HL-60 (cell line): ENCODE measurements around the gene UPK1B.
"Not testable (repeated sequence)": the region's sequence is repeated elsewhere in the genome, so short reads cannot be mapped to it uniquely, and the experiment has no call there.

Experiments used
- DNase-seq, 2 experiments: peaks; one replicate each; pipeline ENCODE4 v3.0.0-alpha.2; 2010 to 2020; ENCODE audit warnings: low read depth in 1 of 2, low spot score in 1 of 2
- H3K27ac ChIP-seq: fragments of 250-450 bp; sonication (Bioruptor Pico); replicated peaks from 2 replicates; pipeline ENCODE4 v1.5.1; 2020; ENCODE audit warnings: mild to moderate bottlenecking, moderate library complexity
- H3K27me3 ChIP-seq: fragments of 250-450 bp; sonication (Bioruptor Pico); 2 replicates; pipeline ENCODE4 v1.5.1; 2021; ENCODE audit warnings: mild to moderate bottlenecking, moderate library complexity; ENCODE audit not compliant: insufficient read depth, poor library complexity, severe bottlenecking
- H3K4me3 ChIP-seq: replicated peaks from 2 replicates; pipeline ENCODE4 v1.5.1; 2011; ENCODE audit warnings: mild to moderate bottlenecking, control low read depth, low read length; ENCODE audit not compliant: insufficient read depth
- GABPA ChIP-seq: IDR thresholded peaks from 2 replicates; pipeline ENCODE4 v1.6.1; 2012; ENCODE audit warnings: low read depth
- POLR2AphosphoS5 ChIP-seq: IDR thresholded peaks from 2 replicates; pipeline ENCODE4 v1.6.1; 2012; ENCODE audit warnings: low read depth
- REST ChIP-seq: IDR thresholded peaks from 2 replicates; pipeline ENCODE4 v1.6.1; 2012; ENCODE audit warnings: low read depth; ENCODE audit not compliant: insufficient replicate concordance
- SPI1 ChIP-seq: IDR thresholded peaks from 2 replicates; pipeline ENCODE4 v1.6.1; 2012; ENCODE audit warnings: low read depth, mild to moderate bottlenecking, borderline replicate concordance
- TF ChIP-seq, protein P1 (sequence below): IDR thresholded peaks from one replicate; pipeline ENCODE4 v1.5.1; 2011; ENCODE audit warnings: low read length, control low read depth, inconsistent platforms; ENCODE audit not compliant: insufficient read depth

UPK1B gene

GRCh38 chr3:119240591-119241434, 67.4 kb downstream of the UPK1B start, which contains the start of gene B4GALT4:
Gene B4GALT4, minus strand, starts transcription at chr3:119240878. Its CDS starts 10,779 bp downstream, at chr3:119230099.
- H3K27me3 ChIP-seq = no peaks in the 10 kb centered on the region
- DNase-seq = peak; percentile 39 to 79
- H3K27ac ChIP-seq = peak within 1 kb of the TSS; percentile 59
- TF ChIP-seq GABPA = no peak
- no peak for TF ChIP-seq POLR2AphosphoS5
- TF ChIP-seq SPI1 = no peak
- TF ChIP-seq, protein P1, sequence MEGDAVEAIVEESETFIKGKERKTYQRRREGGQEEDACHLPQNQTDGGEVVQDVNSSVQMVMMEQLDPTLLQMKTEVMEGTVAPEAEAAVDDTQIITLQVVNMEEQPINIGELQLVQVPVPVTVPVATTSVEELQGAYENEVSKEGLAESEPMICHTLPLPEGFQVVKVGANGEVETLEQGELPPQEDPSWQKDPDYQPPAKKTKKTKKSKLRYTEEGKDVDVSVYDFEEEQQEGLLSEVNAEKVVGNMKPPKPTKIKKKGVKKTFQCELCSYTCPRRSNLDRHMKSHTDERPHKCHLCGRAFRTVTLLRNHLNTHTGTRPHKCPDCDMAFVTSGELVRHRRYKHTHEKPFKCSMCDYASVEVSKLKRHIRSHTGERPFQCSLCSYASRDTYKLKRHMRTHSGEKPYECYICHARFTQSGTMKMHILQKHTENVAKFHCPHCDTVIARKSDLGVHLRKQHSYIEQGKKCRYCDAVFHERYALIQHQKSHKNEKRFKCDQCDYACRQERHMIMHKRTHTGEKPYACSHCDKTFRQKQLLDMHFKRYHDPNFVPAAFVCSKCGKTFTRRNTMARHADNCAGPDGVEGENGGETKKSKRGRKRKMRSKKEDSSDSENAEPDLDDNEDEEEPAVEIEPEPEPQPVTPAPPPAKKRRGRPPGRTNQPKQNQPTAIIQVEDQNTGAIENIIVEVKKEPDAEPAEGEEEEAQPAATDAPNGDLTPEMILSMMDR = no peak
- TF ChIP-seq REST = no peak
- peak within 1 kb of the TSS; percentile 65 for H3K4me3 ChIP-seq

- H3K27ac ChIP-seq, H3K4me3 ChIP-seq, H3K27me3 ChIP-seq, DNase-seq: not testable (repeated sequence)
These were observed 69.1 kb downstream of the UPK1B start for GRCh38 chr3:119242387-119243057.

DNA sequence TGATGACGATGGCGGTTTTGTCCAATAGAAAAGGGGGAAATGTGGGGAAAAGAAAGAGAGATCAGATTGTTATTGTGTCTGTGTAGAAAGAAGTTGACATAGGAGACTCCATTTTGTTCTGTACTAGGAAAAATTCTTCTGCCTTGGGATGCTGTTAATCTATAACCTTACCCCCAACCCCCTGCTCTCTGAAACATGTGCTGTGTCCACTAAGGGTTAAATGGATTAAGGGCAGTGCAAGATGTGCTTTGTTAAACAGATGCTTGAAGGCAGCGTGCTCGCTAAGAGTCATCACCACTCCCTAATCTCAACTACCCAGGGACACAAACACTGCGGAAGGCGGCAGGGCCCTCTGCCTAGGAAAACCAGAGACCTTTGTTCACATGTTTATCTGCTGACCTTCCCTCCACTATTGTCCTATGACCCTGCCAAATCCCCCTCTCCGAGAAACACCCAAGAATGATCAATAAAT, 69.7 kb downstream of the UPK1B start:
- not testable (repeated sequence) for H3K27ac ChIP-seq, H3K4me3 ChIP-seq, H3K27me3 ChIP-seq, DNase-seq

DNA sequence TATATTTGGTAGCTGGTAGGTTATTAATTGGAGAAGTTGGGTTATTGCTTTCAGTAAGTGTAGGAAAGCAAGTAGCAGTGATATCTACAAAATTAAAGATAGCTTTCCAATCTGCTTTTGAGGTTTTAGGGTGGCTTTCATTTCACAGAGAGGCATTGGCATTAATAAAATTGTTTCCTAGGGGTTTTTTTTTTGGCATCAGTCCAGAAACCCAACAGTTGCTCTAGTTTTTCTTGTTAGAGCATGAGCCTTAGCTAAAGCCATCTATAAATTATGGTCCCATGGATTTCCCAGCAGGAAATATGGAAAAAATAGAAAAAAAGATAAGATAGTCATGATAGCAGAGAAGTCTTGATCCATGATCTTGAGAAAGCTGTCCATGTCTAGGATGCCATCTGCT, 70.3 kb downstream of the UPK1B start:
- no peak overlapping the region for H3K4me3 ChIP-seq
- H3K27me3 ChIP-seq = no peaks in the 10 kb centered on the region
- H3K27ac ChIP-seq = no peak overlapping the region
- DNase-seq = no peak
- TF ChIP-seq, protein P1 = no peak
- TF ChIP-seq GABPA (no peak), POLR2AphosphoS5 (no peak), REST (no peak), SPI1 (no peak)
